Neural cell (in vitro differentiated cells): Measurements from ENCODE around the gene DYNC1I2.
A peak's percentile ranks its signal among the peaks of the same experiment; 100 is the strongest.

Experiments
- CTCF ChIP-seq: fragments of 450-650 bp; IDR thresholded peaks from 2 replicates; pipeline ENCODE4 v1.5.1; 2014; ENCODE audit warnings: antibody characterized with exemption, mild to moderate bottlenecking, moderate library complexity; ENCODE audit not compliant: poor library complexity, severe bottlenecking
- EP300 ChIP-seq: fragments of 450-650 bp; conservative IDR thresholded peaks from 2 replicates; pipeline ENCODE4 v1.6.1; 2014; ENCODE audit warnings: antibody characterized with exemption, mild to moderate bottlenecking, moderate library complexity; ENCODE audit not compliant: poor library complexity, severe bottlenecking
- EZH2 ChIP-seq: fragments of 200-600, 300-800 bp; shearing (Covaris generic), sonication (generic); IDR thresholded peaks from 2 replicates; pipeline ENCODE4 v1.6.1; 2014; ENCODE audit warnings: antibody characterized with exemption, low read length, borderline replicate concordance, mild to moderate bottlenecking; ENCODE audit not compliant: insufficient read depth, poor library complexity, severe bottlenecking
- MXI1 ChIP-seq: fragments of 450-650 bp; conservative IDR thresholded peaks from 2 replicates; pipeline ENCODE4 v1.6.1; 2014; ENCODE audit warnings: antibody characterized with exemption, mild to moderate bottlenecking; ENCODE audit not compliant: poor library complexity, severe bottlenecking
- POLR2AphosphoS5 ChIP-seq: IDR thresholded peaks from 2 replicates; pipeline ENCODE4 v1.6.1; 2012
- RAD21 ChIP-seq: fragments of 450-650 bp; conservative IDR thresholded peaks from 2 replicates; pipeline ENCODE4 v1.6.1; 2014; ENCODE audit warnings: antibody characterized with exemption, mild to moderate bottlenecking, moderate library complexity
- SMC3 ChIP-seq: fragments of 450-650 bp; conservative IDR thresholded peaks from 2 replicates; pipeline ENCODE4 v1.6.1; 2014; ENCODE audit warnings: antibody characterized with exemption, mild to moderate bottlenecking, moderate library complexity; ENCODE audit not compliant: poor library complexity
- TAF1 ChIP-seq: IDR thresholded peaks from 2 replicates; pipeline ENCODE4 v1.6.1; 2012; ENCODE audit warnings: low read depth
- TF ChIP-seq, protein P1 (sequence below): IDR thresholded peaks from 2 replicates; pipeline ENCODE4 v1.6.1; 2012; ENCODE audit warnings: borderline replicate concordance

GRCh38 chr2:171706152-171706803 is 19.0 kb downstream of the DYNC1I2 start:
- TF ChIP-seq CTCF (peak; percentile 71), POLR2AphosphoS5 (no peak), EP300 (no peak), EZH2 (no peak), RAD21 (peak; percentile 77), SMC3 (peak; percentile 75), TAF1 (no peak), MXI1 (peak; percentile 53)
- TF ChIP-seq, protein P1, sequence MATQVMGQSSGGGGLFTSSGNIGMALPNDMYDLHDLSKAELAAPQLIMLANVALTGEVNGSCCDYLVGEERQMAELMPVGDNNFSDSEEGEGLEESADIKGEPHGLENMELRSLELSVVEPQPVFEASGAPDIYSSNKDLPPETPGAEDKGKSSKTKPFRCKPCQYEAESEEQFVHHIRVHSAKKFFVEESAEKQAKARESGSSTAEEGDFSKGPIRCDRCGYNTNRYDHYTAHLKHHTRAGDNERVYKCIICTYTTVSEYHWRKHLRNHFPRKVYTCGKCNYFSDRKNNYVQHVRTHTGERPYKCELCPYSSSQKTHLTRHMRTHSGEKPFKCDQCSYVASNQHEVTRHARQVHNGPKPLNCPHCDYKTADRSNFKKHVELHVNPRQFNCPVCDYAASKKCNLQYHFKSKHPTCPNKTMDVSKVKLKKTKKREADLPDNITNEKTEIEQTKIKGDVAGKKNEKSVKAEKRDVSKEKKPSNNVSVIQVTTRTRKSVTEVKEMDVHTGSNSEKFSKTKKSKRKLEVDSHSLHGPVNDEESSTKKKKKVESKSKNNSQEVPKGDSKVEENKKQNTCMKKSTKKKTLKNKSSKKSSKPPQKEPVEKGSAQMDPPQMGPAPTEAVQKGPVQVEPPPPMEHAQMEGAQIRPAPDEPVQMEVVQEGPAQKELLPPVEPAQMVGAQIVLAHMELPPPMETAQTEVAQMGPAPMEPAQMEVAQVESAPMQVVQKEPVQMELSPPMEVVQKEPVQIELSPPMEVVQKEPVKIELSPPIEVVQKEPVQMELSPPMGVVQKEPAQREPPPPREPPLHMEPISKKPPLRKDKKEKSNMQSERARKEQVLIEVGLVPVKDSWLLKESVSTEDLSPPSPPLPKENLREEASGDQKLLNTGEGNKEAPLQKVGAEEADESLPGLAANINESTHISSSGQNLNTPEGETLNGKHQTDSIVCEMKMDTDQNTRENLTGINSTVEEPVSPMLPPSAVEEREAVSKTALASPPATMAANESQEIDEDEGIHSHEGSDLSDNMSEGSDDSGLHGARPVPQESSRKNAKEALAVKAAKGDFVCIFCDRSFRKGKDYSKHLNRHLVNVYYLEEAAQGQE = no peak
